ENCODE results near the gene WDR86.
A peak's percentile ranks its signal among the peaks of the same experiment; 100 is the strongest.

WDR86 gene

GRCh38 chr7:151440799-151441445 lies 31.1 kb upstream of the WDR86 start:
- peak in 1 of 2 donors; percentile 21 for DNase-seq (ENCODE audit: low read depth in 2 of 2, low spot score in 1 of 2)

- DNase-seq (ENCODE audit: low read depth in 2 of 2, low spot score in 1 of 2), result no peak
Measured at GRCh38 chr7:151439855-151440798, 30.3 kb upstream of the WDR86 start, which contains the start of gene CRYGN. Gene CRYGN, minus strand, starts transcription at chr7:151440141. Its CDS starts 224 bp downstream, at chr7:151439917.

GRCh38 chr7:151438864-151439601 lies 29.2 kb upstream of the WDR86 start:
- no peak for DNase-seq (ENCODE audit: low read depth in 2 of 2, low spot score in 1 of 2)

- DNase-seq (ENCODE audit: low read depth in 2 of 2, low spot score in 1 of 2), result no peak
Measured at GRCh38 chr7:151437866-151438516, 28.2 kb upstream of the WDR86 start.

GRCh38 chr7:151437159-151437553 lies 27.3 kb upstream of the WDR86 start:
- no peak for DNase-seq (ENCODE audit: low read depth in 2 of 2, low spot score in 1 of 2)

GRCh38 chr7:151436446-151437158 lies 26.8 kb upstream of the WDR86 start:
- DNase-seq (ENCODE audit: low read depth in 2 of 2, low spot score in 1 of 2), result no peak

GRCh38 chr7:151435971-151436370 lies 26.1 kb upstream of the WDR86 start:
- DNase-seq (ENCODE audit: low read depth in 2 of 2, low spot score in 1 of 2), result no peak

GRCh38 chr7:151435103-151435916 lies 25.5 kb upstream of the WDR86 start:
- DNase-seq (ENCODE audit: low read depth in 2 of 2, low spot score in 1 of 2), result no peak

GRCh38 chr7:151434549-151434948 lies 24.7 kb upstream of the WDR86 start:
- no peak for DNase-seq (ENCODE audit: low read depth in 2 of 2, low spot score in 1 of 2)

- DNase-seq (ENCODE audit: low read depth in 2 of 2, low spot score in 1 of 2), result no peak
Measured at GRCh38 chr7:151433721-151434400, 24.0 kb upstream of the WDR86 start.

- DNase-seq (ENCODE audit: low read depth in 2 of 2, low spot score in 1 of 2), result no peak
Measured at GRCh38 chr7:151432658-151433521, 23.1 kb upstream of the WDR86 start.

- DNase-seq (ENCODE audit: low read depth in 2 of 2, low spot score in 1 of 2), result no peak
Measured at GRCh38 chr7:151431768-151432311, 22.0 kb upstream of the WDR86 start.

- no peak for DNase-seq (ENCODE audit: low read depth in 2 of 2, low spot score in 1 of 2)
Measured at GRCh38 chr7:151431281-151431767, 21.5 kb upstream of the WDR86 start.

- DNase-seq (ENCODE audit: low read depth in 2 of 2, low spot score in 1 of 2), result no peak
Measured at GRCh38 chr7:151430391-151431205, 20.8 kb upstream of the WDR86 start.

- DNase-seq (ENCODE audit: low read depth in 2 of 2, low spot score in 1 of 2), result no peak
Measured at GRCh38 chr7:151429560-151430331, 19.9 kb upstream of the WDR86 start.

GRCh38 chr7:151429237-151429559 lies 19.4 kb upstream of the WDR86 start:
- no peak for DNase-seq (ENCODE audit: low read depth in 2 of 2, low spot score in 1 of 2)
